ENCODE data around the gene SCAF1. TPM values are rescaled to one million over a fixed set of nuclear protein-coding genes. Genes with fewer than 3 reads are reported as not detected.

The SCAF1 gene
- total and polyA plus RNA-seq, 10 of the 15 experiments (the other 5 are each of a cell fraction or from before 2014, with no cell fraction given), result 0.18 to 77.0 (median 5.3) TPM

GRCh38 chr19:49613374-49613773, 28.6 kb upstream of the SCAF1 start:
- no peaks in the 10 kb centered on the region; the same call in 1 of the 2 replicates for H3K4me1 ChIP-seq (ENCODE audit: control insufficient read depth, insufficient read depth, low read length)
- H3K4me3 ChIP-seq, result no peak overlapping the region
- H3K4me2 ChIP-seq (ENCODE audit: control insufficient read depth, insufficient read depth), result no peak overlapping the region
- H4K20me1 ChIP-seq (ENCODE audit: control insufficient read depth, insufficient read depth), result no peaks in the 10 kb centered on the region
- DNase-seq (ENCODE audit: low read depth, low spot score), result no peak
- no peaks in the 10 kb centered on the region; the same call in 2 of the 3 replicates for H3K9me3 ChIP-seq (replicated peaks; ENCODE audit: control insufficient read depth, insufficient read depth, low read length)
- no peak overlapping the region for H3K9ac ChIP-seq (ENCODE audit: control insufficient read depth, insufficient read depth, low read length)
- FAIRE-seq, result no peak
- no peak overlapping the region for H2AFZ ChIP-seq (ENCODE audit: control insufficient read depth, low read depth, low read length)
- in situ Hi-C loops (cut with MboI) (no loop called here), intact Hi-C loops (cut with micrococcal nuclease; ENCODE audit: unreplicated experiment) (no loop called here)
- no TSS peak for BruUV-seq (replicated peaks)
- ChIA-PET RAD21 (ENCODE audit: unreplicated experiment) (no interaction called here), POLR2A (no interaction called here), SMC1A (ENCODE audit: uncharacterized antibody, unreplicated experiment) (no interaction called here), CTCF (no interaction called here)
- 32% methylated on average over 4 of the region's 4 CpGs for WGBS (ENCODE audit: insufficient coverage, insufficient replicate concordance, low lambda C conversion rate, missing lambda C conversion rate)
- H3K27me3 ChIP-seq (replicated peaks in 1 of 2; ENCODE audit: control insufficient read depth in 2 of 2, insufficient read depth in 2 of 2, low read length in 1 of 2), result no peaks in the 10 kb centered on the region
- no peak overlapping the region for H3K27ac ChIP-seq (ENCODE audit: control insufficient read depth, insufficient read depth)
- H3K79me2 ChIP-seq (ENCODE audit: control insufficient read depth, insufficient read depth, low read length), result no peaks in the 10 kb centered on the region
- no peak for ATAC-seq
- H3K36me3 ChIP-seq (ENCODE audit: control insufficient read depth in 2 of 2, insufficient read depth in 2 of 2, low read length in 1 of 2), result peaks cover 14 to 19% of the 10 kb centered on the region in 2 experiments
- TF ChIP-seq BACH1 (IDR thresholded peaks at IDR 0.05; ENCODE audit: borderline replicate concordance) (no peak), KLF5 (IDR thresholded peaks at IDR 0.05; ENCODE audit: partially characterized antibody) (no peak), SREBF2 (IDR thresholded peaks at IDR 0.05; ENCODE audit: low read length) (no peak), SMC3 (IDR thresholded peaks at IDR 0.05; ENCODE audit: borderline replicate concordance, low read length) (no peak), HDAC2 (IDR thresholded peaks at IDR 0.05) (no peak), NFIC (IDR thresholded peaks at IDR 0.05; ENCODE audit: low read depth, low read length) (no peak), NR2C1 (IDR thresholded peaks at IDR 0.05) (no peak), CBX3 (IDR thresholded peaks at IDR 0.05; ENCODE audit: borderline replicate concordance, low read depth) (no peak), MYB (IDR thresholded peaks at IDR 0.05; ENCODE audit: borderline replicate concordance, low read depth, low read length) (no peak), POLR2AphosphoS2 (IDR thresholded peaks at IDR 0.05; ENCODE audit: low read depth, low read length) (no peak), SUZ12 (IDR thresholded peaks at IDR 0.05; ENCODE audit: unreplicated experiment) (no peak), HDGF (IDR thresholded peaks at IDR 0.05) (no peak), EZH2 (IDR thresholded peaks at IDR 0.05; ENCODE audit: borderline replicate concordance, control insufficient read depth, low read depth, low read length) (no peak), RELA (IDR thresholded peaks at IDR 0.05; ENCODE audit: borderline replicate concordance, partially characterized antibody) (no peak), USF1 (IDR thresholded peaks at IDR 0.05; ENCODE audit: borderline replicate concordance, extremely low read length, insufficient read depth, low read depth, low read length) (no peak), ATF7 (IDR thresholded peaks at IDR 0.05; ENCODE audit: low read depth) (no peak)
